Kidney (tissue), 14 donors: Measurements from ENCODE around the gene GMEB2. TPM values are rescaled to one million over a fixed set of nuclear protein-coding genes. Genes with fewer than 3 reads are reported as not detected.
"Not testable (repeated sequence)": the region's sequence is repeated elsewhere in the genome, so short reads cannot be mapped to it uniquely, and the experiment has no call there.

Source experiments
- DNase-seq, 5 donors: peaks; one replicate each; pipeline ENCODE4 v3.0.0-alpha.2; 2013 to 2020
- FAIRE-seq: peaks from 2 replicates; lab custom pipeline; 2012; peaks lifted over from hg19 to GRCh38; lab: Jason Lieb, UNC
- H3K27ac ChIP-seq, 2 donors: one replicate each; pipeline ENCODE4 v1.7.0; 2013; ENCODE audit warnings: low read depth in 2 of 2, low read length in 2 of 2, inconsistent platforms in 1 of 2
- H3K27me3 ChIP-seq: one replicate; pipeline ENCODE4 v1.7.1; 2013; ENCODE audit warnings: low read length, inconsistent platforms; ENCODE audit not compliant: control insufficient read depth, insufficient read depth
- H3K36me3 ChIP-seq, 3 donors: one replicate each; pipeline versions ENCODE4 v1.7.0 to v1.7.1; 2013; ENCODE audit warnings: low read length in 3 of 3, control low read depth in 1 of 3, inconsistent platforms in 1 of 3; ENCODE audit not compliant: insufficient read depth in 3 of 3, control insufficient read depth in 2 of 3
- H3K4me1 ChIP-seq, 3 donors: one replicate each; pipeline versions ENCODE4 v1.7.0 to v1.7.1; 2013; ENCODE audit warnings: low read length in 3 of 3, inconsistent platforms in 1 of 3, low read depth in 1 of 3; ENCODE audit not compliant: control insufficient read depth in 2 of 3, insufficient read depth in 2 of 3
- H3K4me3 ChIP-seq, 3 donors: one replicate each; pipeline versions ENCODE4 v1.7.0 to v1.8.1; 2013; ENCODE audit warnings: low read length in 3 of 3, control low read depth in 1 of 3, inconsistent platforms in 1 of 3
- H3K9ac ChIP-seq, 3 donors: one replicate each; pipeline versions ENCODE4 v1.7.0 to v1.7.1; 2013; ENCODE audit warnings: low read length in 3 of 3, control low read depth in 1 of 3, inconsistent platforms in 1 of 3
- H3K9me3 ChIP-seq, 3 donors: one replicate each; pipeline versions ENCODE4 v1.7.0 to v1.7.1; 2013; ENCODE audit warnings: low read length in 3 of 3, control low read depth in 1 of 3, inconsistent platforms in 1 of 3; ENCODE audit not compliant: control insufficient read depth in 2 of 3, insufficient read depth in 1 of 3
- CTCF ChIP-seq: IDR thresholded peaks from 3 replicates; pipeline ENCODE4 v1.5.1; 2012; ENCODE audit warnings: mild to moderate bottlenecking, moderate library complexity, borderline replicate concordance; ENCODE audit not compliant: insufficient read depth; ENCODE audit errors: extremely low read depth
- intact Hi-C: fragments of 100-400 bp; cut with DNase I; formaldehyde crosslinking; loops from one replicate; pipeline ENCODE4 v1.11.1; 2022
- polyA plus RNA-seq: library from polyadenylated mRNA; stranded (reverse); fragments of 350-450 nt; fragmentation: Illumina TruSeq; extraction: RNeasy Lipid Tissue Mini Kit (QIAGEN cat#74804); gene quantifications from one replicate; pipeline ENCODE4 v1.2.3, GENCODE V29; 2014; ENCODE audit warnings: low read depth, low replicate concordance; ENCODE audit not compliant: insufficient read depth
- total RNA-seq: library from RNA; stranded (reverse); fragmentation: NEBNext Ultra II Directional; extraction: Animal tissue kit (Norgen Biotek cat#: 25700); gene quantifications from one replicate; pipeline ENCODE4 v1.2.1, GENCODE V29; 2021
- donor health status: control.
- donor health status: control.
- donor health status: control.
- donor health status: control.
- donor health status: control.
- donor health status: DM: yes; HTN: yes; CAD: no.
- donor health status: Normal renal cell carcinoma (clear cell type).

The GMEB2 gene
- total and polyA plus RNA-seq, 2 donors from 2014 or later, result 6.1 to 13.4 TPM

- TF ChIP-seq CTCF, result peak; percentile 41
- FAIRE-seq (no peak), DNase-seq (peak; percentile 94 to 99 (median 98))
- peak overlapping the region in 1 of 3 donors; percentile 19 for H3K9ac ChIP-seq
- no peaks in the 10 kb centered on the region for H3K36me3 ChIP-seq
- peaks cover 0 to 5% (median 0%) of the 10 kb centered on the region in 3 donors for H3K4me1 ChIP-seq
- no peaks in the 10 kb centered on the region for H3K9me3 ChIP-seq
- H3K27ac ChIP-seq, result peak overlapping the region; percentile 57 to 77
- H3K4me3 ChIP-seq, result peak overlapping the region in 2 of 3 donors; percentile 29 to 44
- no peaks in the 10 kb centered on the region for H3K27me3 ChIP-seq
- intact Hi-C loops, result no loop called here
These were observed 15.1 kb upstream of the GMEB2 start for GRCh38 chr20:63641792-63642523.

GRCh38 chr20:63641146-63641791 lies 14.4 kb upstream of the GMEB2 start:
- peak overlapping the region in 2 of 3 donors; percentile 44 to 52 for H3K4me3 ChIP-seq
- no peaks in the 10 kb centered on the region for H3K27me3 ChIP-seq
- DNase-seq (peak in 1 of 5 donors; percentile 90), FAIRE-seq (no peak)
- no peaks in the 10 kb centered on the region for H3K36me3 ChIP-seq
- intact Hi-C loops, result no loop called here
- peak overlapping the region in 1 of 3 donors; percentile 55 for H3K9ac ChIP-seq
- TF ChIP-seq CTCF, result no peak
- no peaks in the 10 kb centered on the region for H3K9me3 ChIP-seq
- H3K4me1 ChIP-seq, result peaks cover 0 to 5% (median 0%) of the 10 kb centered on the region in 3 donors
- H3K27ac ChIP-seq, result peak overlapping the region; percentile 57 to 77

GRCh38 chr20:63640686-63641085 lies 13.8 kb upstream of the GMEB2 start:
- H3K4me3 ChIP-seq, FAIRE-seq, H3K27ac ChIP-seq, intact Hi-C loops, H3K9me3 ChIP-seq, H3K27me3 ChIP-seq, H3K36me3 ChIP-seq, H3K4me1 ChIP-seq, H3K9ac ChIP-seq: not testable (repeated sequence)
- DNase-seq, result peak in 2 of 5 donors; percentile 83 to 85

- H3K4me3 ChIP-seq, result no peak overlapping the region
- no peaks in the 10 kb centered on the region for H3K27me3 ChIP-seq
- H3K4me1 ChIP-seq, result peaks cover 0 to 5% (median 0%) of the 10 kb centered on the region in 3 donors
- no peak for TF ChIP-seq CTCF
- no peaks in the 10 kb centered on the region for H3K36me3 ChIP-seq
- H3K9ac ChIP-seq, result no peak overlapping the region
- FAIRE-seq (no peak), DNase-seq (peak in 2 of 5 donors; percentile 63 to 69)
- H3K9me3 ChIP-seq, result no peaks in the 10 kb centered on the region
- peak overlapping the region in 1 of 2 donors; percentile 47 for H3K27ac ChIP-seq
- intact Hi-C loops, result no loop called here
These were observed 13.2 kb upstream of the GMEB2 start for GRCh38 chr20:63640086-63640485.
